SH-SY5Y (cell line): ENCODE data around the gene PRR16.

ENCODE experiments used
- GATA2 ChIP-seq: IDR thresholded peaks from 2 replicates; pipeline ENCODE4 v1.6.1; 2011; ENCODE audit warnings: mild to moderate bottlenecking, low read depth, low read length
- GATA3 ChIP-seq: IDR thresholded peaks from 2 replicates; pipeline ENCODE4 v1.6.1; 2011; ENCODE audit warnings: low read depth, mild to moderate bottlenecking, low read length, moderate library complexity

DNA sequence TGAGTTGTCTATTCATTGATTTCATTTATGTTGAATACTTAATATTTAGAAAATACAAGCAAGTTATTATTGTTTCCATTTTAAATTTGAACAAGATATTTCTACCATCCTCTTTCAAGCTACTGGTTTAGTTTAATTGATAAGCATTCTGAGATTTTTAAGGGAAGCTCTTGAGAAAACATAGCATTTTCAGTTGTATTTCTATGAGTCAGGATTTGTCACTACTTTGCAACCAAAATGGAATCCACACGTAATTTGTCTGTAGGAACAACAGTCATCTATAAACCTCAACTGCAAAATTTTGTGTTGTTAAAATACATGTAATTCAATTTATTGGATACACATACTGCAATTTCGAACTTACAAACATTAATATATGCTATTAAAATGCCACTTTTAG, 74.0 kb downstream of the PRR16 start:
- no peak for TF ChIP-seq GATA3
- no peak for TF ChIP-seq GATA2
